HEK293 (cell line): ENCODE measurements around the gene ELMO1.

Experiments
- CTCF ChIA-PET: fragments of 350-600 bp; formaldehyde crosslinking; extraction: SDS; loops from one replicate; lab custom pipeline; 2021; ENCODE audit warnings: antibody characterized with exemption; lab: Yijun Ruan, JAX
- POLR2A ChIA-PET: fragments of 300-600 bp; formaldehyde crosslinking; extraction: SDS; loops from one replicate; lab custom pipeline; 2020; ENCODE audit warnings: antibody characterized with exemption, inconsistent platforms; lab: Yijun Ruan, JAX
- H3K27ac ChIP-seq: fragments of 200-500 bp; sonication (Bioruptor generic); 2 replicates; pipeline ENCODE4 v1.5.1; 2014; ENCODE audit warnings: low read depth, low read length, control low read depth, inconsistent platforms; ENCODE audit errors: extremely low read depth
- H3K36me3 ChIP-seq, 2 experiments: fragments of 200-500 bp in 1 of 2; sonication (Bioruptor generic) in 1 of 2; 1 replicate in 1 of 2; 2 replicates in 1 of 2; pipeline ENCODE4 v1.5.1; 2014 to 2017; ENCODE audit warnings: inconsistent platforms in 2 of 2, low read length in 2 of 2; ENCODE audit not compliant: control insufficient read depth in 2 of 2, insufficient read depth in 1 of 2
- H3K4me1 ChIP-seq: fragments of 200-500 bp; sonication (Bioruptor generic); 2 replicates; pipeline ENCODE4 v1.5.1; 2014; ENCODE audit warnings: mild to moderate bottlenecking, low read length, inconsistent platforms; ENCODE audit not compliant: control insufficient read depth, insufficient read depth
- H3K4me3 ChIP-seq: 2 replicates; pipeline ENCODE4 v1.5.1; 2011; ENCODE audit warnings: low read depth, mild to moderate bottlenecking, control low read depth, low read length, moderate library complexity
- H3K9me3 ChIP-seq: fragments of 200-500 bp; sonication (Bioruptor generic); 2 replicates; pipeline ENCODE4 v1.5.1; 2014; ENCODE audit warnings: low read depth, low read length, inconsistent platforms; ENCODE audit not compliant: control insufficient read depth, insufficient read depth
- BCL11A ChIP-seq: fragments of 450-650 bp; formaldehyde crosslinking; IDR thresholded peaks from 2 replicates; pipeline ENCODE4 v1.5.1; 2016; ENCODE audit warnings: low read depth, missing biosample characterization, missing genetic modification characterization
- GLIS2 ChIP-seq: fragments of 450-650 bp; formaldehyde crosslinking; IDR thresholded peaks from 2 replicates; pipeline ENCODE4 v1.5.1; 2016; ENCODE audit warnings: missing biosample characterization, missing genetic modification characterization
- HOXD13 ChIP-seq: sonication (generic); formaldehyde crosslinking; IDR thresholded peaks from 2 replicates; pipeline ENCODE4 v1.8.0; 2022; ENCODE audit warnings: missing genetic modification reagents, borderline replicate concordance
- INSM2 ChIP-seq: fragments of 450-650 bp; formaldehyde crosslinking; IDR thresholded peaks from 2 replicates; pipeline ENCODE4 v1.5.1; 2016; ENCODE audit warnings: missing biosample characterization, missing genetic modification characterization
- KLF1 ChIP-seq: fragments of 450-650 bp; formaldehyde crosslinking; IDR thresholded peaks from 2 replicates; pipeline ENCODE4 v1.5.1; 2016; ENCODE audit warnings: missing biosample characterization, missing genetic modification characterization
- OSR2 ChIP-seq: fragments of 450-650 bp; formaldehyde crosslinking; IDR thresholded peaks from 2 replicates; pipeline ENCODE4 v1.5.1; 2016; ENCODE audit warnings: missing biosample characterization, missing genetic modification characterization
- SCRT2 ChIP-seq: fragments of 450-650 bp; formaldehyde crosslinking; IDR thresholded peaks from 2 replicates; pipeline ENCODE4 v1.5.1; 2016; ENCODE audit warnings: missing biosample characterization, missing genetic modification characterization
- ZBTB44 ChIP-seq: fragments of 450-650 bp; IDR thresholded peaks from 2 replicates; pipeline ENCODE4 v1.5.1; 2018; ENCODE audit warnings: missing biosample characterization, mild to moderate bottlenecking, missing genetic modification characterization
- ZBTB48 ChIP-seq: fragments of 450-650 bp; formaldehyde crosslinking; IDR thresholded peaks from 2 replicates; pipeline ENCODE4 v1.5.1; 2016; ENCODE audit warnings: missing biosample characterization, missing genetic modification characterization
- ZNF138 ChIP-seq: fragments of 450-650 bp; formaldehyde crosslinking; IDR thresholded peaks from 2 replicates; pipeline ENCODE4 v1.5.1; 2016; ENCODE audit warnings: missing biosample characterization, missing genetic modification characterization, borderline replicate concordance
- ZNF16 ChIP-seq: fragments of 450-650 bp; formaldehyde crosslinking; IDR thresholded peaks from 2 replicates; pipeline ENCODE4 v1.5.1; 2016; ENCODE audit warnings: low read depth, missing biosample characterization, missing genetic modification characterization
- ZNF202 ChIP-seq: fragments of 450-650 bp; formaldehyde crosslinking; IDR thresholded peaks from 2 replicates; pipeline ENCODE4 v1.5.1; 2016; ENCODE audit warnings: missing biosample characterization, missing genetic modification characterization, borderline replicate concordance
- ZNF350 ChIP-seq: fragments of 450-650 bp; formaldehyde crosslinking; IDR thresholded peaks from 2 replicates; pipeline ENCODE4 v1.5.0; 2017; ENCODE audit warnings: missing biosample characterization, mild to moderate bottlenecking, missing genetic modification characterization
- ZNF362 ChIP-seq: fragments of 450-650 bp; formaldehyde crosslinking; IDR thresholded peaks from 2 replicates; pipeline ENCODE4 v1.5.1; 2016; ENCODE audit warnings: missing biosample characterization, missing genetic modification characterization
- ZNF394 ChIP-seq: fragments of 450-650 bp; formaldehyde crosslinking; IDR thresholded peaks from 2 replicates; pipeline ENCODE4 v1.5.1; 2016; ENCODE audit warnings: missing biosample characterization, missing genetic modification characterization, mild to moderate bottlenecking, moderate library complexity, borderline replicate concordance
- ZNF561 ChIP-seq: fragments of 450-650 bp; IDR thresholded peaks from 2 replicates; pipeline ENCODE4 v1.5.1; 2018; ENCODE audit warnings: missing biosample characterization, missing genetic modification characterization, borderline replicate concordance
- ZNF664 ChIP-seq: fragments of 450-650 bp; formaldehyde crosslinking; IDR thresholded peaks from 2 replicates; pipeline ENCODE4 v1.5.1; 2016; ENCODE audit warnings: missing biosample characterization, missing genetic modification characterization
- ZNF677 ChIP-seq: fragments of 450-650 bp; IDR thresholded peaks from 2 replicates; pipeline ENCODE4 v1.5.0; 2018; ENCODE audit warnings: missing biosample characterization, mild to moderate bottlenecking, missing genetic modification characterization, moderate library complexity
- ZNF76 ChIP-seq: fragments of 450-650 bp; formaldehyde crosslinking; IDR thresholded peaks from 2 replicates; pipeline ENCODE4; 2016; ENCODE audit warnings: low read depth, missing biosample characterization, missing genetic modification characterization, borderline replicate concordance

Gene ELMO1

GRCh38 chr7:37365405-37365804 lies 83.3 kb downstream of the ELMO1 start:
- Histone ChIP-seq H3K27ac (no peak overlapping the region), H3K4me1 (peaks cover 1% of the 10 kb centered on the region; the same call in 1 of the 2 replicates), H3K4me3 (no peak overlapping the region)
- CTCF ChIA-PET, result no interaction called here
- TF ChIP-seq ZNF362 (tag by site-specific recombination) (no peak), ZNF16 (tag by site-specific recombination) (no peak), ZNF350 (no peak), ZNF561 (tag by site-specific recombination) (no peak), BCL11A (tag by site-specific recombination) (no peak), OSR2 (no peak)
- TF ChIP-seq, all 188 proteins: peak for 0
- POLR2A ChIA-PET, result no interaction called here
- no peaks in the 10 kb centered on the region for H3K36me3 ChIP-seq
- no peaks in the 10 kb centered on the region for H3K9me3 ChIP-seq

GRCh38 chr7:37364856-37365255 lies 83.8 kb downstream of the ELMO1 start:
- Histone ChIP-seq H3K9me3 (no peaks in the 10 kb centered on the region), H3K36me3 (no peaks in the 10 kb centered on the region), H3K4me1 (peaks cover 5% of the 10 kb centered on the region; the same call in 1 of the 2 replicates), H3K27ac (no peak overlapping the region), H3K4me3 (no peak overlapping the region)
- ChIA-PET CTCF (no interaction called here), POLR2A (no interaction called here)
- no peak for TF ChIP-seq GLIS2 (tag by site-specific recombination)
- no peak for TF ChIP-seq ZNF677 (tag by site-specific recombination)

- ChIA-PET POLR2A (no interaction called here), CTCF (interaction anchor here (0.5 to 0.6 kb wide), 2 partner anchors 56 to 1004 kb away, joined by 3 read pairs; no protein-coding TSS in a partner anchor)
- TF ChIP-seq ZNF394 (tag by site-specific recombination) (no peak), INSM2 (tag by site-specific recombination) (no peak), ZNF664 (no peak), SCRT2 (tag by site-specific recombination) (no peak), ZNF202 (no peak), HOXD13 (no peak), ZNF76 (tag by site-specific recombination) (no peak), ZBTB48 (tag by site-specific recombination) (no peak), ZBTB44 (tag by site-specific recombination) (no peak), KLF1 (tag by site-specific recombination) (no peak), ZNF138 (tag by site-specific recombination) (no peak)
- Histone ChIP-seq H3K4me1 (peaks cover 8% of the 10 kb centered on the region; the same call in 1 of the 2 replicates), H3K36me3 (no peaks in the 10 kb centered on the region), H3K27ac (no peak overlapping the region), H3K9me3 (no peaks in the 10 kb centered on the region), H3K4me3 (no peak overlapping the region)
Observed at GRCh38 chr7:37363536-37364491, 84.8 kb downstream of the ELMO1 start.
